GM21360 (cell line): ENCODE data around the gene AMHR2.
"Not testable (repeated sequence)": the region's sequence is repeated elsewhere in the genome, so short reads cannot be mapped to it uniquely, and the experiment has no call there.

Source experiments
- ATAC-seq: cut with Tn5 transposase; IDR thresholded peaks from one replicate; pipeline ENCODE4 v1.9.1; 2021; ENCODE audit warnings: mild to moderate bottlenecking, moderate library complexity; ENCODE audit not compliant: unreplicated experiment

The AMHR2 gene

DNA sequence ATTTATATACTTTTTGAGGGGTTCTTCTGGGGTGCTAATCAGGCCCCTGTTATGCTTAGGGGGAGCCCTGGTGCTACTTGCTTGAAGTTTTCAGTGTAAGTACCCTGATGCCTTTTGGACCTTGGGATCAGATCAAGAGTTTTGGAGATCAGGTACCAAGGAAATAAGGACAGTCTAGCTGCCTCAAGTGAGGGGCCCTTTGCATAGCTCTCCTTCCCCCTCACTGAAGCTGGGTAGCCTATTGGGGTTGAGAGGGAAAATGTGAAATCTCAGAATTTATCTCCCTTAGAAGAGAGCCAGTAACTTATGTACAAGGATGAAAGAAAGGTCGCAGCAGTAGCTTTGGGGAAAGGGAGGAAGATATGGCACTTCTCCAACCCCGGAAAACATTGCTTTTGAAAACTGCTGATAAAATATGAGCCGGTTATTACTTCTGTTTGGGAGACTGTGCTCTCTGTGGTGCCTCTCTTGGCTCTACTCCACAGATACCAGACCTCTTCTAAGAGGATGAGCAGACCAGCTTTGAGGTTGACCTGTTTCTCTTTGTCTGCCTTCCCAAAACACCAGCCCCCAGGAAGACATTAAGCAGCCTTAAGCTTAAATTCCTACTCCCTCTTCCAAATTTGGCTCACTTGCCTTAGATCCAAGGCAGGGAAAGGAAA, 8.8 kb upstream of the AMHR2 start:
- ATAC-seq: no peak

DNA sequence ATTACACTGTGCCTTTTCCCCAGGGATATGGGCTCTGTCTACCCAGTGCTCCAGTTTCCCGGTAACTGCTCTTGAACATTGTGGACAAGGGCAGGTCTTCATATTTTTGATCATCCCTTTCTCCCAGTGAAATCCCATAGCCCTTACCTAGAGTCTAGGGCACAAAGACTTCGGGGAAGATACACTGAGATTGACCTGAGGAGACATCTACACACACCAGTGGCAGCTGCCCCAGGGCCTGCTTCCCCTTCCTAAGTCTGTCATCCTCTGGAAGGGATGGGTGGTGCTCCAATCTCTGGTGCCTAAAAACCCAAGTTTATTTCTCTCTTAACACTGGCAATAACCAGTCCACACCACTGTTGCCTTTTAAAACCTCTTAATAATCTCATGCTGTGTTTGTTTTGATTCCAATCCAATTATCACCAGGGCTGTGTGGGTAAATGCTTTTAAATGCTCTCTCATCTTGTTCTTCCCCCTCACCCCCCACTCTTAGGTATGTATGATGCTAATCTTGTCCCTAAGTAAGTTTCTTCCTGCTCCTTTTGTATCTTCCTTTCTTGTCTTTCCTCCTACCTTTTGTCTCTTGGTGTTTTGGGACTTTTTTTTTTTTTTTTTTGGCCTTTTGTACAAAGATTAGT, 7.8 kb upstream of the AMHR2 start:
- not testable (repeated sequence) for ATAC-seq

DNA sequence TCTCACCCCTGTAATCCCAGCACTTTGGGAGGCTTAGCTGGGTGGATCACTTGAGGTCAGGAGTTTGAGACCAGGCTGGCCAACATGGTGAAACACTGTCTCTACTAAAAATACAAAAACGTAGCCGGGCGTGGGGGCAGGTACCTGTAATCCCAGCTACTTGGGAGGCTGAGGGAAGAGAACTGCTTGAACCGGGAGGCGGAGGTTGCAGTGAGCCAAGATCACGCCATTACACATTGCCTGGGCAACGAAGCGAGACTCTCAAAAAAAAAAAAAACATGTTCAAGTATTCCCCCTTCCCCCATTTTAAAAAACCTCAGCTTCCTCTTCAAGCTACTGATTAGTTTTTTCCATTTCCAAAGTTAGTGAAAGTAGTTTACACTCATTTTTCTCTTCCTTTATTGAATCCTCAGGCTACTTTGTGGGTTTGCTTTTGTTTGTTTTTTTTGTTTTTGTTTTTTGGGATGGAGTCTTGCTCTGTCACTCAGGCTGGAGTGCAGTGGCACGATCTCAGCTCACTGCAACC, 6.3 kb upstream of the AMHR2 start:
- ATAC-seq: not testable (repeated sequence)

DNA sequence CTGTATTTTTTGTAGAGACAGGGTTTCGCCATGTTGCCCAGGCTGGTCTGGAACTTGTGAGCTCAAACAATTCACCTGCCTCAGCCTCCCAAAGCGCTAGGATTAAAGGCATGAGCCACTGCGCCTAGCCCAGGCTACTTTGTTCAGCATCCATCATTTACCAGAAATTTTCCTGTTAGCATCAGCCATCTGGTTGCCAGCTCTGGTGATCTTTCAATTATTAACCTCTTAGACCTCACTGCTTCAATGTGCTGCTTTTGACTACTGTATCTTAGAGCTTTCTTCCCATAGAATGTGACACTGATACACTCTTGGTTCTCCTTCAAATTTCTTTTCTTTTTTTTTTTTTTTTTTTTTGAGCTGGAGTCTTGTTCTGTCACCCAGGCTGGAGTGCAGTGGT, 5.4 kb upstream of the AMHR2 start:
- no peak for ATAC-seq

DNA sequence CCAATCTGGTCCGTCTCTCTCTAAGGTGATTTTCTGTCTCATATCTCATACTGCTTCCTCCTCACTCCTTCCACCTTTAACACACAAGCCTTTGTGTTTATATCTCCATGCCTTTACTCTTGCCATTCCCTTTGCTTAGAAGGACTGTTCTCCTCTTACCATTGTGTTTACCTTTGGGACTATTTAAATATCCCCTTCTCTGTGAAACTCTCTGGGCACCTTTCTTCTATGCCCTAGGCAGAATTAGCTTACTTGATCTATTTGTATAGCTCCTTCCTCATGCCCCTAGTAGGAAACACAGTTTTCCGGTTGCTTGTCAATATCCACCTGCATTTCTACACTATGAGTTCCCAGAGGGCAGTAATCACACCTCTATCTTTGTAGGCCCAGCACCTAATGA, 3.9 kb upstream of the AMHR2 start:
- ATAC-seq: no peak

GRCh38 chr12:53422247-53422646, 1.4 kb upstream of the AMHR2 start:
- not testable (repeated sequence) for ATAC-seq

GRCh38 chr12:53424626-53425514, 1.2 kb downstream of the AMHR2 start:
- no peak for ATAC-seq

DNA sequence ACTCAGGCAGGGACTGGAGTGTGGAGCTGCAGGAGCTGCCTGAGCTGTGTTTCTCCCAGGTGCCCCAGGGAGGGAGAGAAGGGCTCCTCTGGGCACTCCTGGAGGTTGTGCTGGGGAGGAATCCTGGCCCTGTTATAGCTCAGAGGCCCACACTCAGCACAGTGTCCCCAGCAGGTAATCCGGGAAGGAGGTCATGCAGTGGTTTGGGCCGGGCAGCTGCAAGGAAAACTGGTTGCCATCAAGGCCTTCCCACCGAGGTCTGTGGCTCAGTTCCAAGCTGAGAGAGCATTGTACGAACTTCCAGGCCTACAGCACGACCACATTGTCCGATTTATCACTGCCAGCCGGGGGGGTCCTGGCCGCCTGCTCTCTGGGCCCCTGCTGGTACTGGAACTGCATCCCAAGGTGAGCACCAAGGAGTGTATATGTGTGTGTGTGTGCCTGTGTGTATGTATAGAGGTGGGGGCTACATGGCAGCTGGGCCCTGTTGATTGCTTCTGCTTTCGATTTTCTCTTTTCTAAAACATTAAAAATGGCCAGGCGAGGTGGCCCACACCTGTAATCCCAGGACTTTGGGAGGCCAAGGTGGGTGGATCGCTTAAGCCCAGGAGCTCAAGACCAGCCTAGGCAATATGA, 2.0 kb downstream of the AMHR2 start:
- no peak for ATAC-seq

DNA sequence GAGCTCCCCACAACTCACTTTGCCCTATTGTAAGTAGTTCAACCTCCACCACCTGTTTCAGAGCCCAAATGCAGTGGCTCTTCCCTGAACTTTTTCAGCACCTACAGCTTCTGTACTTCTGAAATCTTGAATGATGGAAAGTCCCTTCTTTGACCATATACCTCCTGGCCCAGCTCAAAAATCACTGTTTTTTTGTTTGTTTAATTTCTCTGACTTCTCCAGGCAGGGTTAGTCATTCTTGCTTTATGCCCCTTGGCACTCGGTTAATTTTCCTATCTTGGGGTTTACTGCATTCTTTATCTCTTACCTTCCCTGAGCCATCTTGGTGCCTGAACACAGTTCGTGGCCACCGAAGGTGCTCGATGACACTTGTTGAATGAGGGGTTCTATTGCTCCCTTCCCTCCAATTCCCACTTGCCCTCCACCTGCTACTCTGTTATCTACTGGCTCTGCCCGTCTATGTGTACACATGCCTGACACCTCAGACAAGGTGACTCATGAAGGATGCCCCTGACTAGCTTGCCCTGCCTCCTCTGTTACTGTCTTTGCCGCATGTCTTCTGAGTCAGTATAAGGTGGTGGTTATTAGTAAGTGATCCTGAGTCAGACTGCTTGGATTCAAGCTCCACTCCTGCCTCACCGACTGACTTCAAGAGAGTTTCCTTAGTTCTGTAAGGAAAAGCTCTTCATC, 4.4 kb downstream of the AMHR2 start:
- no peak for ATAC-seq

DNA sequence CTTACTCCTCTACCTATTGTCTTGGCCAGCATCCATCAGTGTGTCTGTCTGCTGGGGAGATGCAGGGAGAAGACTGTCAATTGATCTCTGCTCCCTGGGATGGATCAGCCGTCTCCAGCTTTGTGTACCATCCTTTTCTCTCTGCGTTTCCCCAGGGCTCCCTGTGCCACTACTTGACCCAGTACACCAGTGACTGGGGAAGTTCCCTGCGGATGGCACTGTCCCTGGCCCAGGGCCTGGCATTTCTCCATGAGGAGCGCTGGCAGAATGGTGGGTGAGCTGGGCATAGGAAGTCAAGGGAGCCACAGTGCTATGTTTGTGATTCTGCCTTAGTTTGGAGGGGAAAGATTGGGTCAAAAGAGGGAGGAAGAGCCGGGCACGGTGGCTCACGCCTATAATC, 5.1 kb downstream of the AMHR2 start:
- no peak for ATAC-seq

DNA sequence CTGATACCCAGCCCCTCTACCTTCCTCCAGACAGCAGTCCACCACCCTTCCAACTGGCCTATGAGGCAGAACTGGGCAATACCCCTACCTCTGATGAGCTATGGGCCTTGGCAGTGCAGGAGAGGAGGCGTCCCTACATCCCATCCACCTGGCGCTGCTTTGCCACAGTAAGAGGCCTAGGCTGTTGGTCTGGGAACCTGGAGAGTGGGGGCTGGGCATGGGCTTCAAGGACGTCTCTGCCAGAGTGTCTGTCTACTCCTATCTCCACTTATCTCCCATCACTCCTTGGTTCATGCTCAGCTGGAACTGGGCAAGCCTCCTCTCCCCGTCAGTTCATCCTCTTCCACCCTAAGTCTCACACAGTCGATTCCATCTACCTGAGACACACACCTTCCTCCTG, 6.5 kb downstream of the AMHR2 start:
- no peak for ATAC-seq

GRCh38 chr12:53431187-53431586, 7.5 kb downstream of the AMHR2 start:
- no peak for ATAC-seq

DNA sequence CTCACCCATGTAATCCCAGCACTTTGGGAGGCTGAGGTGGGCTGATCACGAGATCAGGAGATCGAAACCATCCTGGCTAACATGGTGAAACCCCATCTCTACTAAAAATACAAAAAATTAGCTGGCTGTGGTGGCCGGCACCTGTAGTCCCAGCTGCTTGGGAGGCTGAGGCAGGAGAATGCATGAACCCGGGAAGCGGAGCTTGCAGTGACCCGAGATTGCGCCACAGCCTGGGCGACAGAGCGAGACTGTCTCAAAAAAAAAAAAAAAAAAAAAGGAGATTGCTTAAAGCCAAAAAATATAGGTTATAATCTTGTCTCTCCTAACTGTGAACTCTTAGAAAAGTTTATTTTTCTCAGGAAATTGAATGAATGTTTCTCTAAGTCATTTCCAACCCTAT, 11.7 kb downstream of the AMHR2 start:
- not testable (repeated sequence) for ATAC-seq

GRCh38 chr12:53439582-53439981, 15.9 kb downstream of the AMHR2 start:
- ATAC-seq: not testable (repeated sequence)

GRCh38 chr12:53441040-53441833, 17.6 kb downstream of the AMHR2 start, which contains the start of gene PRR13:
PRR13 (plus strand) TSS chr12:53441734; CDS start chr12:53442715, 981 bp downstream.
- peak; percentile 95 for ATAC-seq

GRCh38 chr12:53443955-53444354, 20.3 kb downstream of the AMHR2 start:
- no peak for ATAC-seq

DNA sequence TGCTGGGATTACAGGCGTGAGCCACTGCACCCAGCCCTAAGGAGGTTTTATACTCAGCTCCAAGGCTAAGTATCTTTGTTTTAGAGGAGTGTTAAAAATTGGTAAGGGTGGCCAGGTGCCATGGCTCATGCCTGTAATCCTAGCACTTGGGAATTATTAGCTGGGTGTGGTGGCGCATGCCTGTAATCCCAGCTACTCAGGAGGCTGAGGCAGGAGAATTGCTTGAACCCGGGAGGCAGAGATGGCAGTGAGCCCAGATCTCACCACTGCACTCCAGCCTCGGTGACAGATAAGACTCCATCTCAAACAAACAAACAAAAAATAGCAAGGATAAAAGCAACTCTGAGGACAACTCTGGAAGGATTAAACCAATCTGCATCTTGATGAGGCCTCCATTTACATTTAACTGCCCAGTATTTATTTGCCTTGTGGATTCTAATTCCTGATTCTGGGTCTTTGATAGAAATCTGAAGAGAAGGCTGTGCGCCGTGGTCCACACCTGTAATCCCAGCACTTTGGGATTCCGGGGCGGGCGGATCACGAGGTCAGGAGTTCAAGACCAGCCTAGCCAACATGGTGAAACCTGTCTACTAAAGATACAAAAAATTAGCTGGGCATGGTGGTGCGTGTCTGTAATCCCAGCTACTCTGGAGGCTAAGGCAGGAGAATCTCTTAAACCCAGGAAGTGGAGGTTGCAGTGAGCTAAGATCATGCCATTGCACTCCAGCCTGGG, 21.1 kb downstream of the AMHR2 start:
- ATAC-seq: not testable (repeated sequence)

DNA sequence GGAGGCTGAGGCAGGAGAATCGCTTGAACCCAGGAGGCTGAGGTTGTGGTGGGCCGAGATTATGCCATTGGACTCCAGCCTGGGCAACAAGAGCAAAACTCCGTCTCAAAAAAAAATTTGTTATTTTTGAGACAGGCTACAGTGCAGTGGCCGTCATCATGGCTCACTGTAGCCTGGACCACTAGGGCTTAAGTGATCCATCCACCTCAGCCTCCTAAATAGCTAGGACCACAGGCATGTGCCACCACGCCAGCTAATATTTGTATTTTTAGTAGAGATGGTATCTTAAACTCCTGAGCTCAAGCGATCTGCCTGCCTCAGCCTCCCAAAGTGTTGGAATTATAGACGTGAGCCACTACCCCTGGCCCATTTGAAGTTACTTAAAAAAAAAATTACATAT, 27.3 kb downstream of the AMHR2 start:
- ATAC-seq: no peak

DNA sequence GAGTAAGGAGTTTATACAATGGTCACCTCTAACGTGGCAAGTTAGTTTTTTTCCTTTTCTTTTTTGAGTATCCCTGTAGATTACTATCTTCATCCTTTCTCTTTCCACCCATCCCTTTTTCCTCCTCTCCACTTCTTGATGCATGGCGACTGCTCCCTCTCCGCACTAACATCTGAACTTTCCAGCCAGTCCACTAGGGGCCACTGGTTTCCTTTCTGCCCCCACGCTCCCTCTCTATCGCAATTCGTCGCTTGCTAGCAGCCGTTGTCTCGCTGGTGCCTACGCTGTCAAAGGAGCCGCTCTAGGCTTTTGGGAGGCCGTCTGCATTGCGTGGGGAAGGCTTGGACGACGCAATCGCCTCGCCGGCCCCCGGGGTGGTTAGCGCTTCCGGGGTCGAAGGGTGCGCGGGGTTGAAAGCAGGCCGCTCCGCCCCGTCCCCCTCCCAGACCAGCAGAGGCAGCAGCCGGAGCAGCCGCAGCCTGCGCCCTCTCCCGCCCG, 28.1 kb downstream of the AMHR2 start, which contains the start of gene PCBP2:
TSS of gene PCBP2 (plus strand) at position 442 of the 498 bp plus-strand sequence. CDS start 2,699 bp downstream, outside the sequence.
- ATAC-seq: peak; percentile 94
